ENCODE data around the gene NUDT3.
"Not testable (repeated sequence)": the region's sequence is repeated elsewhere in the genome, so short reads cannot be mapped to it uniquely, and the experiment has no call there.

The NUDT3 gene

DNA sequence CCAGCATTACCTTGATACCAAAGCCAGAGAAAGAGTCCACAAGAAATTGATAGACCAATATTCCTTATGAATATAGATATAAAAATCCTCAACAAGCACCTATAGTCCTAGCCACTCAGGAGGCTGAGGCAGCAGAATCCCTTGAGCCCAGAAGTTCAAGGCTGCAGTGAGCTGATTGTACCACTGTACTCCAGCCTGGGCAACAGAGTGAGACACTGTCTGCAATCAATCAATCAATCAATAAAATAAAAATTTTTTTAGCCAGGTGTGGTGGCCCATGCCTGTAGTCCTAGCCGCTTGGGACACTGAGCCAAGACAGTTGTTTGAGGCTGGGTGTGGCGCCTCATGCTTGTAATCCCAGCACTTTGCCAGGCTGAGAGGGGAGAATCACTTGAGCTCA, 124.7 kb downstream of the NUDT3 start:
- TF ChIP-seq CTCF (IDR thresholded peaks at IDR 0.05) (no peak), ZFX (IDR thresholded peaks at IDR 0.05; ENCODE audit: borderline replicate concordance) (no peak)

GRCh38 chr6:34263484-34263883, 129.0 kb downstream of the NUDT3 start:
- not testable (repeated sequence) for H3K27ac ChIP-seq

More for the DNA sequence above, 124.7 kb downstream of the NUDT3 start:
- no peak overlapping the region for H3K27ac ChIP-seq

DNA sequence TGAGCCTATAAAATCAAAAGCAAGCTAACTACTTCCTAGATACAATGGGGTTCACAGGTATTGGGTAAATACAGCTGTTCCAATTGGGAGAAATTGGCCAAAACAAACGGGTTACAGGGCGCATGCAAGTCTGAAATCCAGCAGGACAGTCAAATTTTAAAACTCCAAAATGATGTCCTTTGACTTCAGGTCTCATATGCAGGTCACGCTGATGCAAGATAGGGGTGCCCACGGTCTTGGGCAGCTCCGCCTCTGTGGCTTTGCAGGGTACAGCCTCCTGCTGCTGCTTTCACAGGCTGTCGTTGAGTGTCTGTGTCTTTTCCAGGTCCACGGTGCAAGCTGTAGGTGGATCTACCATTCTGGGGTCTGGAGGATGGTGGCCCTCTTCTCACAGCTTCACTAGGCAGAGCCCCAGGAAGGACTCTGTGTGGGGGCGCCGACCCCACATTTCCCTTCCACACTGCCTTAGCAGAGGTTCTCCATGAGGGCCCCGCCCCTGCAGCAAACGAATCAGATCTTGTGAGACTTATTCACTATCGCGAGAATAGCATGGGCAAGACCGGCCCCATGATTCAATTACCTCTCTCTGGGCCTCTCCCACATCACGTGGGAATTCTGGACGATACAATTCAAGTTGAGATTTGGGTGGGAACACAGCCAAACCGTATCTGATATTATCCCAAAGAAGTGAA, 131.7 kb downstream of the NUDT3 start:
- H3K27ac ChIP-seq: no peak overlapping the region

GRCh38 chr6:34259529-34260069, 132.9 kb downstream of the NUDT3 start:
- TF ChIP-seq ZFX (IDR thresholded peaks at IDR 0.05; ENCODE audit: borderline replicate concordance) (no peak), CTCF (IDR thresholded peaks at IDR 0.05) (no peak)
- H3K27ac ChIP-seq: no peak overlapping the region

More for the DNA sequence above, 131.7 kb downstream of the NUDT3 start:
- TF ChIP-seq ZFX (IDR thresholded peaks at IDR 0.05; ENCODE audit: borderline replicate concordance) (no peak), CTCF (IDR thresholded peaks at IDR 0.05) (no peak)

GRCh38 chr6:34252395-34252794, 140.1 kb downstream of the NUDT3 start:
- not testable (repeated sequence) for H3K27ac ChIP-seq

DNA sequence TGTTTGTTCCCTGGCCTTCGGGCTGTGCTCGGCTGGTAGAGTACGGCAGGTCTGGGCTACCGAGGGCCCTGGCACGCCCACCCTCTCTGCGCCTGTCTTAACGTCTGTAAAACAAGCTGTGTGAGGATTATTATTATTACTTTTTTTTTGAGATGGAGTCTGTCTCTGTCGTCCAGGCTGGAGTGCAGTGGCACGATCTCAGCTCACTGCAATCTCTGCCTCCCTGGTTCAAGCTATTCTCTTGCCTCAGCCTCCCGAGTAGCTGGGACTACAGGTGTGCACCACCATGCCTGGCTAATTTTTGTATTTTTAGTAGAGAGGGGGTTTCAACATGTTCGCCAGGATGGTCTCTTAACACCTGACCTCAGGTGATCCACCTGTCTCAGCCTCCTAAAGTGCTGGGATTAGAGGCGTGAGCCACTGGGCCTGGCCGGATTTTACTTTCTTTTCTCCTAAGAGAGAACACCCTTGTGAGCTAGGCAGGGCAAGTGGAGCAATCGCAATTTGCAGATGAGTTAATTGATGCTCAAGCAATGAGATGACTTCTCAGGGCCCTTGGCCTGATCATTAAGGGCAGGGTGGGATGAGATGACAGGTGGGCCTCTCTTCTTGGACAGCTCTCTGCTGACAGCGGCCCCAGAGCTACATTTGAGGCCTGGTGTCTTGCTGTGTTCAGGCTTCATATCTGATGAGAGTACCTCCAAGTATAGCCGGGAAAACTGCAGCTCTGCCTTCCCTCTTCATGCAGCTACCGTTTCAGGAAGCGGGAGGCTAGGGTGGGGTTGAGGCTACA, 142.8 kb downstream of the NUDT3 start:
- no peak for TF ChIP-seq ZFX (IDR thresholded peaks at IDR 0.05; ENCODE audit: borderline replicate concordance)
- no peak for TF ChIP-seq CTCF (IDR thresholded peaks at IDR 0.05)
- H3K27ac ChIP-seq: peak overlapping the region; percentile 88

DNA sequence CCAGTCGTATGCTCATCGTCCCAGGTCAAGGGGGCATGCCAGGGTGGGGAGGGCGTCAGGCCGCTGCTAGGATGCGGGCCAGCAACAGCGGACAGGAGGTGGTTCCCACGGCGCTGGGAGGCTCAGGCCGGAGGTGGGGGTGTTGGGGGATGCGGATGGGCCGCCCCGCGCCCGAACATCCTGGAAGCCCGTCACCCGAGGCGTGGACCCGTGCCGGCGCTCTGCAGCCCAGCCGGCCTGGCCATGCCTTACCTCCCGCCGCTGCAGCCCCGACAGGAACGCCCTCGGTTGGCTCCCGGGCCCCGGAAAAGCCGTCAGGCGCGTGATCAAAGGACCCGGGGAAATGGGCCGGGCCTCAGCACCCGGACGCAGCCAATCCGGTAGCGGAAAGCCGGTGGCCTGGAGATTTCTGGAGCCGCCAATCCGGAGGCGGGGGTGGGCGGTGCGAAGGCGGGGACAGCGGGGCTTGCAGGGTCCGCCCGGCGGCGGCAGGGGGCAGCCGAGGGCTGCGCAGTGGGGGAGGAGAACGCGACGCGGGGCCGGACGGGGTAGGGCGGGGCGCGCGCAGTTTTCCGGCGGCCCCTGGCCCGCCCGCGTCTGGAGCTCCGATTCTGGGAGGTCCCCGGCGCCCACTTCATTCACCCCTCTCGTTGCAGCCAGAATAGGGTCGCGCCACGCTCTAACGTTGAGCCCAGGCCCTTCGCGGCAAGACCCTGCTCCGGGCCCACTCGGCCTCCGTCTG, 143.6 kb downstream of the NUDT3 start, which contains the start of gene SMIM29:
SMIM29 (minus strand) TSS at position 280 of the 742 bp plus-strand sequence. CDS start 1,215 bp downstream, outside the sequence.
- peak; percentile 97 for TF ChIP-seq CTCF (IDR thresholded peaks at IDR 0.05)
- TF ChIP-seq ZFX (IDR thresholded peaks at IDR 0.05; ENCODE audit: borderline replicate concordance): no peak
- H3K27ac ChIP-seq: peak within 1 kb of the TSS; percentile 88

Measured in 22Rv1 (cell line).